OCI-LY7 (cell line): ENCODE results near the gene ZNF774. TPM values are rescaled to one million over a fixed set of nuclear protein-coding genes. Genes with fewer than 3 reads are reported as not detected.

ENCODE experiments used
- BruUV-seq: library from RNA; stranded (reverse); fragments of 400-500 nt; replicated peaks from 2 replicates; lab custom pipeline; 2021; lab: Mats Ljungman, UMichigan
- CTCF ChIA-PET: fragments of 300-600 bp; sonication (Branson Sonifier 250); formaldehyde crosslinking; loops from one replicate; lab custom pipeline; 2022; ENCODE audit warnings: antibody characterized with exemption; ENCODE audit not compliant: unreplicated experiment; lab: Charles Lee
- POLR2A ChIA-PET: fragments of 300-600 bp; sonication (Branson Sonifier 250); formaldehyde crosslinking; loops from one replicate; lab custom pipeline; 2022; ENCODE audit warnings: antibody characterized with exemption; lab: Charles Lee
- DNase-seq: peaks from one replicate; pipeline ENCODE4 v3.0.0-alpha.2; 2015; ENCODE audit warnings: low spot score
- H2AFZ ChIP-seq: fragments of 200-600 bp; sonication (generic), shearing (Covaris generic); 2 replicates; pipeline ENCODE4 v1.6.1; 2014; ENCODE audit warnings: mild to moderate bottlenecking, antibody characterized with exemption, low read length, moderate library complexity
- H3K27ac ChIP-seq: fragments of 200-600 bp; sonication (generic); 2 replicates; pipeline ENCODE4 v1.5.1; 2014; ENCODE audit warnings: mixed run types, low read depth, mild to moderate bottlenecking, moderate library complexity, low read length, inconsistent platforms; ENCODE audit not compliant: poor library complexity, severe bottlenecking
- H3K36me3 ChIP-seq: fragments of 200-600 bp; sonication (generic); 2 replicates; pipeline ENCODE4 v1.6.1; 2014; ENCODE audit warnings: mild to moderate bottlenecking, antibody characterized with exemption, low read length, moderate library complexity, mixed read lengths; ENCODE audit not compliant: insufficient read depth
- H3K4me1 ChIP-seq: fragments of 200-600 bp; sonication (generic); 2 replicates; pipeline ENCODE4 v1.5.1; 2014; ENCODE audit warnings: mild to moderate bottlenecking, low read length; ENCODE audit not compliant: insufficient read depth, poor library complexity, severe bottlenecking
- H3K4me2 ChIP-seq: fragments of 200-600 bp; sonication (generic); 2 replicates; pipeline ENCODE4 v1.6.1; 2014; ENCODE audit warnings: mild to moderate bottlenecking, low read length
- H3K4me3 ChIP-seq: fragments of 200-600 bp; sonication (generic); 2 replicates; pipeline ENCODE4 v1.5.1; 2014; ENCODE audit warnings: mild to moderate bottlenecking, low read depth, low read length; ENCODE audit not compliant: poor library complexity, severe bottlenecking
- H3K79me2 ChIP-seq: fragments of 200-600 bp; sonication (generic); 2 replicates; pipeline ENCODE4 v1.6.1; 2016; ENCODE audit warnings: low read depth, mild to moderate bottlenecking, low read length, moderate library complexity, mixed read lengths; ENCODE audit not compliant: insufficient read depth
- H3K9me2 ChIP-seq: fragments of 200-600 bp; sonication (generic); 2 replicates; pipeline ENCODE4 v1.6.1; 2016; ENCODE audit warnings: mild to moderate bottlenecking, low read length, mixed read lengths; ENCODE audit not compliant: insufficient read depth
- H3K9me3 ChIP-seq: fragments of 200-600 bp; sonication (generic); 2 replicates; pipeline ENCODE4 v1.6.1; 2014; ENCODE audit warnings: mild to moderate bottlenecking, mixed run types, low read length, mixed read lengths
- H4K20me1 ChIP-seq: fragments of 200-600 bp; sonication (generic); 2 replicates; pipeline ENCODE4 v1.6.1; 2014; ENCODE audit warnings: mild to moderate bottlenecking, antibody characterized with exemption, low read length, moderate library complexity, mixed read lengths; ENCODE audit not compliant: insufficient read depth
- CTCF ChIP-seq: fragments of 200-600 bp; sonication (generic); conservative IDR thresholded peaks from 2 replicates; pipeline ENCODE4 v1.5.1; 2014; ENCODE audit warnings: mild to moderate bottlenecking, antibody characterized with exemption, low read length, moderate library complexity, mixed read lengths
- EZH2phosphoT487 ChIP-seq: fragments of 200-600 bp; sonication (generic); IDR thresholded peaks from 2 replicates; pipeline ENCODE4 v1.6.1; 2018; ENCODE audit warnings: low read depth, borderline replicate concordance, mild to moderate bottlenecking, mixed run types, antibody characterized with exemption, low read length, moderate library complexity, mixed read lengths
- intact Hi-C: fragments of 100-400 bp; cut with micrococcal nuclease; formaldehyde crosslinking; loops from one replicate; pipeline ENCODE4 v1.10.0; 2022; ENCODE audit not compliant: unreplicated experiment
- total RNA-seq, 2 experiments: library from RNA; depleted of rRNA in 1 of 2; stranded (reverse); fragments of >200 nt in 1 of 2; shearing (Covaris generic) in 1 of 2; gene quantifications; 2 replicates each; pipeline ENCODE4 v1.2.3, GENCODE V29; 2014 to 2022

Gene ZNF774
- total RNA-seq, 2 experiments from 2014 or later: 1.2 to 1.6 TPM

GRCh38 chr15:90400759-90401314, 48.8 kb downstream of the ZNF774 start:
- peak; percentile 79 for DNase-seq
- ChIA-PET CTCF (interaction anchor here (0.6 kb wide), 1 partner anchor 13 kb away, joined by 4 read pairs; no protein-coding TSS in a partner anchor), POLR2A (interaction anchor here (0.6 to 3.1 kb wide), 5 partner anchors 11 to 31 kb away, joined by 3 to 9 read pairs (median 5); partner anchors contain the start of gene IQGAP1)
- intact Hi-C loops: loop anchor here (10.0 kb wide), 1 partner anchor 624 kb away; the partner anchor contains the start of gene VPS33B
- BruUV-seq: no TSS peak
- H4K20me1 ChIP-seq: peaks cover 17% of the 10 kb centered on the region; the same call in 1 of the 2 replicates
- H3K36me3 ChIP-seq: peaks cover 21% of the 10 kb centered on the region
- H3K4me3 ChIP-seq: peak overlapping the region; percentile 29
- TF ChIP-seq CTCF (no peak), EZH2phosphoT487 (no peak)
- H3K27ac ChIP-seq: peak overlapping the region; percentile 18
- no peaks in the 10 kb centered on the region for H3K9me2 ChIP-seq
- peaks cover 27% of the 10 kb centered on the region for H3K4me1 ChIP-seq
- H3K79me2 ChIP-seq: peaks cover 88% of the 10 kb centered on the region
- peak overlapping the region; percentile 75 for H3K4me2 ChIP-seq
- H2AFZ ChIP-seq: no peak overlapping the region
- no peaks in the 10 kb centered on the region for H3K9me3 ChIP-seq

- Histone ChIP-seq H3K9me3 (no peaks in the 10 kb centered on the region), H3K36me3 (peaks cover 16% of the 10 kb centered on the region), H3K4me2 (peak overlapping the region; percentile 75), H3K79me2 (peaks cover 88% of the 10 kb centered on the region), H3K9me2 (no peaks in the 10 kb centered on the region), H4K20me1 (peaks cover 17% of the 10 kb centered on the region; the same call in 1 of the 2 replicates), H3K27ac (no peak overlapping the region), H3K4me3 (peak overlapping the region; percentile 29), H2AFZ (no peak overlapping the region), H3K4me1 (peaks cover 27% of the 10 kb centered on the region)
- intact Hi-C loops: loop anchor here (10.0 kb wide), 1 partner anchor 623 kb away; the partner anchor contains the start of gene VPS33B
- no peak for DNase-seq
- TF ChIP-seq CTCF: no peak
- no peak for TF ChIP-seq EZH2phosphoT487
- CTCF ChIA-PET: no interaction called here
- POLR2A ChIA-PET: interaction anchor here (1.0 to 3.1 kb wide), 4 partner anchors 13 to 31 kb away, joined by 5 to 9 read pairs (median 6); partner anchors contain the start of gene IQGAP1
- BruUV-seq: no TSS peak
Measured at GRCh38 chr15:90401495-90401894, 49.4 kb downstream of the ZNF774 start.
